GM21619 (cell line): ENCODE data around the gene NCF4.

Experiments used
- ATAC-seq: cut with Tn5 transposase; IDR thresholded peaks from one replicate; pipeline ENCODE4 v1.9.1; 2021; ENCODE audit not compliant: unreplicated experiment

The NCF4 gene

DNA sequence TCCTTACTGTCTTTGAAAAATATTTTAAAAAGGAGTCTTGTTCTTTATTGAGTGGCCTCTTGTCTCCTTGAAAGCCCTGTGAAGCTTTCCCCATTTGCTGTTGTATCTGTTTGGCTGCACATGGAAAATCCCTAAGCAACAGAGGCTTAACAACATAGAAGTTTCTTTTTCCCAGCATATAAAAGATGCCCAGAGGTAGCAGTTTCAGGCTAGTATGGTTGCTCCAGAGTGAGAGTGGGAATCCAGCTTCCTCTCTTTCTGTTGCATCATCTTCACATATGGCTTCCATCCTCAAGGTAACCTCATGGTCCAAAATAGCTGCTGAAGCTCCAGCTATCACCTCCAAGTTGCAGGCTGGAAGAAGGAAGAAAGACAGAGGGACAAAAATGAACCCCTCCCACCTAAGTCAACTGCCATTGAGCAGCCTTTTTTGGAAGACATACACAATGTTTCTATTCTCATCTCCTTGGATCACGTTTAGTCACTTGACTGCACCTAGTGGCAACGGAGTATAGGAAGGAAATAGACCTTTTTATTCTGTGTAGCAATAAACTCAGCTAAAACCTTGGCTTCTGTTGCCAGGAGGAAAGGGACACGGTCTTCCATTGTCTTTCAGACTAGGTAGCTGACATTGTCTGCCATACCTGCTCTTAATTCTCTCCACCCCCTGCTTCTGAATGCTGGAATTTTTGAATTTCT lies 57.9 kb downstream of the NCF4 start:
- no peak for ATAC-seq

DNA sequence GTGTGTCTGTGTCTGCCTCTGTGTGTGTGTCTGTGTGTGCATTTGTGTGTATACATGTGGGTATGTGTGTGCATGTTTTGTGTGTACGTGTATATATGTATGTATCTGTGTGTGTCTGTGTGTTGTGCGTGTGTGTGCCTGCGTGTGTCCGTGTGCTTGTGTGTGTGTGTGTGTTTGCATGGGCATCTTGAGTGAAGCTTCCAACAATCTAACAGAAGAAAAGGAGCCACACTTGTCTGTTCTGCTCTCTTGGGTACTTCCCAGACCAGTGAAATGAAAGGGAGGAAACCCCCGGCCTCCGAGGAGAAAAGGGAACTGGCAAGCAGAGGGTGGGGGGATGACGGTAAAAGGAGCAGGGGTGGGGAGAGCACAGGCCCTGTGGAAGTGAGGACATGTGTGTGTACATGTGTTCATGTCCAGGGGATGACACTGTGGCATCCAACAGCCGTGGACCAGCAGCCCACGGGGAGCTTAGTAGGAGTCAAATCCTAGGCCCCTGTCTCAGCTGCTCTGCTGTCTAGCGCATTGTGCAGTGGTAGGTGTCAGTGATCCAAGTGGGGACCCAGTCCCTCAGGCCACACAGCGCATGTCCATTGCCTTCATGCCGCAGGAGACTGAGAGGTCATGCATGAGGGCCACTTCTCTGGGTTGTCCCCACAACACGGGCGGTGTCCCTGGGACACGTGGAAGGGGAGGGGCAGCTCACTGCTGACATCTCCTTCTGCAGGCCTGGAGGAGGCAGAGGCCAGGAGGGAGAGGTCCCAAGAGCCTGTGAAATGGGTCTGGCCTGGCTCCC lies 60.7 kb downstream of the NCF4 start:
- no peak for ATAC-seq

DNA sequence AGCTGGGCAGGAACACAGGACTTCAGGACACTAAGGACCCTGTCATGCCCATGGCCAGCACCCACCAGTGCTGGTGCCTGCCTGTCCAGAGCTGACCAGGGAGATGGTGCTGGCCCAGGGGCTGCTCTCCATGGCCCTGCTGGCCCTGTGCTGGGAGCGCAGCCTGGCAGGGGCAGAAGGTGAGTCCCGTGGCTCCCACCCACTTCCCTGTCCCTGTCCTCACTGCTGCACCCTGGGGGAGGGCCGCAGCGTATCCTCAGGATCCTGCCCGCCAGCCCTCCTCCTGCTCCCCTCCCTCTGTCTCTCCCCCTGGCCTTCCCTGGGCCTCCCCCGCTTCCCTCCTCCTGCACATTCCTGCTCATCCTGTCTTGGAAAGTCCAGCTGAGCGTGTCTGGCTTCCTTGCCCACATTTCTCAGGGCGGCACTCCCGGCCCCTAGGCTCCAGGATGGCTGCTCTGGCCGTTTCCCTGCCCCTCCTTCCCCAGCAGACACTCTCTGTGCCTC lies 61.4 kb downstream of the NCF4 start:
- no peak for ATAC-seq

DNA sequence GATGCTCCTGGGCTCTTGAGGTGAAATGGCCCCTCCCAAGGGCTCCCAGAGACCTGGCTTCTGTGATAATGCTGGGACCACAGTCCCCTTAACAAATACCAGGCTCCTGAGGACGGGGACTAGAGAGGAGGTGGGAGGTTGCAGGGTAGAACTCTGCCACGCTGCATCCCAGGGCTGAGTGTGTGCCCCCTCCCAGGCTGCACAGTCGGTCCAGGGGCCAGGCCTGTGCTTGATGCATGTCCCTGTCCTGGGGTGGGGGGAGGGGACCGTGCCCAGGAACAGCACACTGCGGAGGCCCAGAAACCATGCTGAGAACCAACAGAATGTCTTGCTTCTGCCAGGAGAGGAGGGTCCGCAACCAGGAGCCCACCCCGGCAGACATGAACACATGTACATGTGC lies 61.9 kb downstream of the NCF4 start:
- no peak for ATAC-seq

DNA sequence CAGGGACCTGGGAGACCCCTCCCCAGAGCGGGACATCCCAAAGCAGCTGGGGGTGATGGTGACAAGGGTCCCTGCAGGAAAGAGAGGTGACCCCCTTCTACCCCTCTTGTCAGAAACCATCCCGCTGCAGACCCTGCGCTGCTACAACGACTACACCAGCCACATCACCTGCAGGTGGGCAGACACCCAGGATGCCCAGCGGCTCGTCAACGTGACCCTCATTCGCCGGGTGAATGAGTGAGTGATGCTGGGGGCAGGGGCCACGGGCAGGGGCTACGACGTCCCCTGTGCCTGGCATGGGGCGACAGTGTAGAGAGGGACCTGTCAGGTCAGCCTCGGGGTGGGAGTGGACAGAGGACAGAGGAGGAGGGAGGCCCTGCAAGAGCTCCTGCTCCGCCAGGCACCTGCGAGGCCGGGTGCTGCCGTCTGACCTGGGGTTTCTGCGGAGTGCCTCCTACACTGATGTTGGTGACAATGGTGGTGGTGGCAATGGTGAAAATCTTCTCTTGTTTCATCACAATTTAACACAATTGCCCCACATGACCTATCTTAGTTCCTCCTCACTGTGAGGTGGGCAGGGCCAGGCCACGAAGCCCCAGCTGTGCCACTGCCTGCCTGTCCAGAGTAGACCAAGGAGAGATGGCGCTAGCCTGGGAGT lies 62.5 kb downstream of the NCF4 start:
- no peak for ATAC-seq

DNA sequence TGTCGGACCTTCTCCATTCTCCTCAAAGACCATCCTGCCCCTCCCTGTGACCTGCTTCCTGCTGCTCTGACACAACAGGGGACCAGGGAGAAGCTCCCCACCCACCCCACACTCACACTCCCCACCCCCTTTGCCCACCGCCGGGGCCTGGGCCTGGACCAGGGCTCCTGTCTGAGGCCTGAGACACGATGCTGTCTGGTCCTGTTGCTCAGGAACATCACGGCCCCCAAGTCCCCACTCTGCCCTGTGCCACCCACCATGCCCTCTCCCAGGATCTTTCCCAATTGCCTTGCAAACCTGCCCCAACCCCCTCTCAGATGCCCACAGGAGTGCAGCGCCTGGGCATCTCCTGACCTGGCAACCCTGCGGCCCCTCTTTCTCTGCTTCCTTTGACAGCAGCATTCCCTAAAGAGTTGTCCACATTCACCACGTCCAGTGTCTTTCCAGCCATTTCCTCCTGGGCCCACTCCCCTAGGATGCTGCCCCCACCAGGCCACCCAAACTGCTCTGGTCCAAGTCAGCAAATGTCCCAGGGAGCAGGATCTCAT lies 63.4 kb downstream of the NCF4 start:
- no peak for ATAC-seq

DNA sequence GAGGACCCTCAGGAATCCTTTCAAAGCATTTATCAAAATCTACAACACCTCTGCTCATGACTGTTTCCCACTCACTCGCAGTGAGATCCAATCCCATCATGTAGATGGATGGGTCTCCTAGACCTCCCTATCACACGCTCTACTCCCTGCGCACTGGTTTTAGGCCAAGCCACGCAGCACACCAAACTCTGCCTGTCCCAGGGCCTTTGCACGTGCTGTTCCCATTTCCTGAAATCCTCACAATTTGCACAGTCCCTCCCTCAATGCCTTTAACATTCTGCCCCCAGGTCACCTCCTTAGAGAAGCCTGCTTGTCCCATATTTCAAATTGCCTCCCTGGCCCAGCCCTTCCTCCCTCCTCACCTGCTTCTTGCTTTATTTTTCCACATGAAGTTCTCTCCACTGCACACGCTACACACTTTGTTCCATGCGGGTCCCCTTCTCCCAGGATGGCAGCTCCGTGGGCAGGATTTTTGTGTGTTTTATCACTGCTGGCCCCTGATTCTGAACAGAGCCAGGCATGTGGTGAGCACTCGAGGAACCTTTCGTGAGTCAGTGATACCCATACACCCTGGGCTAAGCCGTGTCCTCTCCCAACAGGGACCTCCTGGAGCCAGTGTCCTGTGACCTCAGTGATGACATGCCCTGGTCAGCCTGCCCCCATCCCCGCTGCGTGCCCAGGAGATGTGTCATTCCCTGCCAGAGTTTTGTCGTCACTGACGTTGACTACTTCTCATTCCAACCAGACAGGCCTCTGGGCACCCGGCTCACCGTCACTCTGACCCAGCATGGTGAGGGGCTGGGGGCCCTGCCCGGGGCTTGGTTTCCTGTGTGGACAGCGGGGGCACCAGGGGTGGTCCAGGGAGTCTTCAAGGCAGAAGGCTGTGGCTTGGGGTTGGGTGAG lies 64.8 kb downstream of the NCF4 start:
- no peak for ATAC-seq

DNA sequence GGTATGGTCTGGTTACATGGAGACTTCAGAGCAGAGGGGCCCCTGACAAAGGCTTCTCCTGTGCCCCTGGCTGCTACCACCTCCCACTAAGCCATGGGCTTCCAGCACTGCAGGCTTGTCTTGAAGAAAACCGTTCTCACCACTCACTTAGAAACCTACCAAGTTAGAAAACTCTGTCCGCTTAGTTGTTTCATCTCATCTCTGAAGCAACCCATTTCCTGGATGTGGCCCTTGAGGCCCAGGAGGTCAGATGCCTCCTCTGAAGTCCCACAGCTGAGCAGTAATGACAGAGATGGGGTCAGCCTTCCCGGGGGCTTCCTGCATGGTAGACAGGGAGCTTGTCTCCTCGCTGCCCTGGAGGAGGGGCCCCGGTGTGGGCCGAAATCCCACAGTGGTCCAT lies 65.5 kb downstream of the NCF4 start:
- no peak for ATAC-seq

DNA sequence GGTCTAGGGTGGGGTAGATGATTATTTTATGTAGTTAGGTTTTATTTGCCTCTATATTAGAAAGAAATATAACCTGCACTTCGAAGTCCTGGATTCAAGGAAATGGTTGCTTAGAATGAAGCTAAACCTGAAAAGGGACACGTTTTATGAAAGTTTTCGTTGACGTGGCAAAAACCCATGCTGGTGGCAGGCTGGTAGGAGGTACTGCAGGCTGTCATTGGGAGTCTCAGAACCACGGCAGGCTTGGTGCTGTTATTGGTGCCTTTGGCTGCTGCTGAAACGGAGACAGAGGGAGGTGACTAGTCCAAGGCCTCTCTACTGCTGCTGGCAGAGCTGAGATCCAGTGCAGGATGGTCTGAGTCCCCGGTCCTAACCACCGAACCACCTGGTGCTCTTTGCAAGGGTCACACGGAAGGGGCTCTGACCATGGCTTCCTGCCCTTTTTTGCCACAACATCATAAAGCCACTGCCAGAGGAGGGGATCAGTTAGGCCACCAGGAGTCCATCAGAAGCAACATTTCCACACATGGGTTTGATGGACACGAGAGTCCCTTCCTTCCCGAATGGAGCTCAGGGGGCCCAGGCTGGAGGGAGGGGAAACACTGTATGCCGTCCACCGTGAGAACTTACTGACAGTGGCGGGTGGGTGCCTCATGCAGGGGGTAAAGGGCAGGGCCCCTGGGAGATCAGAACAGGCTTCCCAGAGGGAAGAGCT lies 66.1 kb downstream of the NCF4 start:
- ATAC-seq = no peak
